IMR-90 (cell line): ENCODE results near the gene PITPNM1. TPM values are rescaled to one million over a fixed set of nuclear protein-coding genes. Genes with fewer than 3 reads are reported as not detected.

Source experiments
- ATAC-seq: fragments of 200-7000 bp; cut with Tn5 transposase; 2 replicates; pipeline ENCODE4 v1.9.1; 2020; ENCODE audit warnings: low read depth, mild to moderate bottlenecking, moderate library complexity
- BruUV-seq: library from RNA; stranded (reverse); fragments of 400-500 nt; replicated peaks from 2 replicates; lab custom pipeline; 2021; lab: Mats Ljungman, UMichigan
- CTCF ChIA-PET: fragments of 300-600 bp; formaldehyde crosslinking; extraction: SDS; loops from one replicate; lab custom pipeline; 2021; ENCODE audit warnings: antibody characterized with exemption; lab: Yijun Ruan, JAX
- POLR2A ChIA-PET: fragments of 300-600 bp; sonication (Branson Sonifier 250); formaldehyde crosslinking; loops from one replicate; lab custom pipeline; 2022; ENCODE audit warnings: antibody characterized with exemption; ENCODE audit not compliant: unreplicated experiment; lab: Charles Lee
- DNase-seq: peaks from one replicate; pipeline ENCODE4 v3.0.0; 2013
- H2AFZ ChIP-seq: replicated peaks from 2 replicates; pipeline ENCODE3; 2013; ENCODE audit warnings: low read length, mild to moderate bottlenecking; ENCODE audit not compliant: poor library complexity
- H2AK5ac ChIP-seq: 2 replicates; pipeline ENCODE4 v1.6.1; 2013; ENCODE audit warnings: low read depth, low read length, inconsistent platforms
- H2AK9ac ChIP-seq: replicated peaks from 2 replicates; pipeline ENCODE3; 2013; ENCODE audit warnings: mild to moderate bottlenecking, low read depth, low read length, moderate library complexity; ENCODE audit not compliant: poor library complexity
- H2BK120ac ChIP-seq: 2 replicates; pipeline ENCODE4 v1.6.1; 2013; ENCODE audit warnings: low read depth, low read length, inconsistent platforms
- H2BK15ac ChIP-seq: 3 replicates; pipeline ENCODE4 v1.6.1; 2013; ENCODE audit warnings: low read depth, low read length, inconsistent platforms
- H2BK20ac ChIP-seq: 2 replicates; pipeline ENCODE4 v1.6.1; 2013; ENCODE audit warnings: low read depth, mild to moderate bottlenecking, inconsistent platforms, low read length, moderate library complexity
- H2BK5ac ChIP-seq: 2 replicates; pipeline ENCODE4 v1.6.1; 2013; ENCODE audit warnings: mild to moderate bottlenecking, low read depth, low read length, inconsistent platforms; ENCODE audit not compliant: poor library complexity, severe bottlenecking
- H3K14ac ChIP-seq: replicated peaks from 2 replicates; pipeline ENCODE4 v1.6.1; 2013; ENCODE audit warnings: low read depth, low read length, inconsistent platforms
- H3K18ac ChIP-seq: 2 replicates; pipeline ENCODE4 v1.6.1; 2013; ENCODE audit warnings: low read depth, low read length, control low read depth
- H3K23ac ChIP-seq: 2 replicates; pipeline ENCODE4 v1.6.1; 2013; ENCODE audit warnings: low read depth, low read length, inconsistent platforms
- H3K27ac ChIP-seq: 2 replicates; pipeline ENCODE4 v1.5.1; 2013; ENCODE audit warnings: mild to moderate bottlenecking, control low read depth, low read length; ENCODE audit not compliant: insufficient read depth
- H3K27me3 ChIP-seq: 2 replicates; pipeline ENCODE4 v1.6.1; 2013; ENCODE audit warnings: low read length; ENCODE audit not compliant: control insufficient read depth, insufficient read depth
- H3K36me3 ChIP-seq: 2 replicates; pipeline ENCODE4 v1.6.1; 2013; ENCODE audit warnings: low read length, mixed read lengths; ENCODE audit not compliant: control insufficient read depth, insufficient read depth
- H3K4ac ChIP-seq: 2 replicates; pipeline ENCODE4 v1.6.1; 2013; ENCODE audit warnings: low read depth, low read length, inconsistent platforms
- H3K4me1 ChIP-seq: 2 replicates; pipeline ENCODE4 v1.6.1; 2013; ENCODE audit warnings: low read length, mixed read lengths; ENCODE audit not compliant: control insufficient read depth, insufficient read depth
- H3K4me2 ChIP-seq: 2 replicates; pipeline ENCODE4 v1.6.1; 2013; ENCODE audit warnings: low read depth, mild to moderate bottlenecking, control low read depth, low read length, moderate library complexity
- H3K4me3 ChIP-seq: 2 replicates; pipeline ENCODE4 v1.5.1; 2013; ENCODE audit warnings: low read depth, mild to moderate bottlenecking, control low read depth, low read length, moderate library complexity; ENCODE audit not compliant: insufficient read depth
- H3K56ac ChIP-seq: 2 replicates; pipeline ENCODE4 v1.6.1; 2013; ENCODE audit warnings: low read length, inconsistent platforms; ENCODE audit not compliant: insufficient read depth; ENCODE audit errors: extremely low read depth
- H3K79me1 ChIP-seq, 2 experiments: 2 replicates each; pipeline ENCODE4 v1.6.1; 2013; ENCODE audit warnings: low read length in 2 of 2, inconsistent platforms in 1 of 2, low read depth in 1 of 2
- H3K9ac ChIP-seq: 2 replicates; pipeline ENCODE4 v1.6.1; 2013; ENCODE audit warnings: low read depth, low read length, control low read depth
- H3K9me1 ChIP-seq: 2 replicates; pipeline ENCODE4 v1.6.1; 2013; ENCODE audit warnings: low read length, inconsistent platforms; ENCODE audit not compliant: insufficient read depth
- H3K9me3 ChIP-seq: 2 replicates; pipeline ENCODE4 v1.6.1; 2013; ENCODE audit warnings: low read length; ENCODE audit not compliant: control insufficient read depth, insufficient read depth
- H4K20me1 ChIP-seq: 2 replicates; pipeline ENCODE4 v1.6.1; 2013; ENCODE audit warnings: low read length, inconsistent platforms; ENCODE audit not compliant: insufficient read depth
- H4K5ac ChIP-seq: 2 replicates; pipeline ENCODE4 v1.6.1; 2013; ENCODE audit warnings: mild to moderate bottlenecking, low read depth, low read length, control low read depth
- H4K8ac ChIP-seq, 2 experiments: 2 replicates each; pipeline ENCODE4 v1.6.1; 2013; ENCODE audit warnings: low read depth in 2 of 2, low read length in 2 of 2, control low read depth in 1 of 2, inconsistent platforms in 1 of 2
- H4K91ac ChIP-seq: 2 replicates; pipeline ENCODE4 v1.6.1; 2013; ENCODE audit warnings: low read depth, low read length, inconsistent platforms; ENCODE audit not compliant: insufficient read depth
- CEBPB ChIP-seq: IDR thresholded peaks from 2 replicates; pipeline ENCODE4 v1.6.1; 2012; ENCODE audit warnings: low read depth, low read length, improper control_type of control experiment
- FOS ChIP-seq: fragments of 150-350 bp; IDR thresholded peaks from 2 replicates; pipeline ENCODE4 v1.6.1; 2016; ENCODE audit warnings: low read depth, low read length
- MAZ ChIP-seq: IDR thresholded peaks from 2 replicates; pipeline ENCODE4 v1.6.1; 2012; ENCODE audit warnings: low read depth, mild to moderate bottlenecking, low read length, improper control_type of control experiment, moderate library complexity, borderline replicate concordance
- MXI1 ChIP-seq: IDR thresholded peaks from 2 replicates; pipeline ENCODE4 v1.6.1; 2012; ENCODE audit warnings: low read depth, mild to moderate bottlenecking, low read length, moderate library complexity, borderline replicate concordance
- NFE2L2 ChIP-seq: fragments of 150-350 bp; IDR thresholded peaks from 2 replicates; pipeline ENCODE4 v1.6.1; 2016; ENCODE audit warnings: low read depth, mild to moderate bottlenecking, low read length
- POLR2A ChIP-seq: IDR thresholded peaks from 2 replicates; pipeline ENCODE4 v1.6.1; 2012; ENCODE audit warnings: mild to moderate bottlenecking, low read depth, low read length
- RCOR1 ChIP-seq: IDR thresholded peaks from 2 replicates; pipeline ENCODE4 v1.6.1; 2012; ENCODE audit warnings: mild to moderate bottlenecking, low read length, improper control_type of control experiment; ENCODE audit not compliant: insufficient replicate concordance
- RFX5 ChIP-seq: IDR thresholded peaks from 2 replicates; pipeline ENCODE4 v1.8.0; 2012; ENCODE audit warnings: low read depth, mild to moderate bottlenecking, low read length, moderate library complexity
- USF2 ChIP-seq: fragments of 150-350 bp; IDR thresholded peaks from 2 replicates; pipeline ENCODE4 v1.6.1; 2017; ENCODE audit warnings: mild to moderate bottlenecking, antibody characterized with exemption, low read length, low read depth
- WGBS, 2 experiments: methylation state at CpG; one replicate each; pipeline versions ENCODE4 v1.1.5 to v1.1.7; 2013; ENCODE audit warnings: missing lambda C conversion rate in 2 of 2; ENCODE audit not compliant: insufficient read length in 1 of 2; ENCODE audit errors: extremely low coverage in 2 of 2; 5-methylcytosine and 5-hydroxymethylcytosine counted together
- dilution Hi-C: fragments of 300-500 bp; cut with HindIII; formaldehyde crosslinking; loops from one replicate; pipeline ENCODE4 v1.14.3; 2018; ENCODE audit warnings: low sequenced_read_pairs; ENCODE audit not compliant: unreplicated experiment
- in situ Hi-C: fragments of 300-500 bp; cut with MboI; formaldehyde crosslinking; loops from 3 replicates; pipeline ENCODE4 v1.14.3; 2019; ENCODE audit warnings: low sequenced_read_pairs, inconsistent platforms, mixed read lengths
- intact Hi-C: fragments of 100-400 bp; cut with micrococcal nuclease; formaldehyde crosslinking; loops from 2 replicates; pipeline ENCODE4 v1.10.0; 2022
- polyA plus RNA-seq, 3 experiments: library from polyadenylated mRNA; depleted of rRNA; stranded (reverse); fragments of >200 nt; gene quantifications; 2 replicates each; pipeline ENCODE4 v1.2.3, GENCODE V29; 2012; ENCODE audit warnings: low replicate concordance in 1 of 3
- total RNA-seq: library from RNA; depleted of rRNA; stranded (reverse); fragments of >200 nt; gene quantifications from 2 replicates; pipeline ENCODE4 v1.2.3, GENCODE V29; 2012

PITPNM1 gene
- total and polyA plus RNA-seq, 2 of the 4 experiments (the other 2 are of a cell fraction): 5.0 to 15.4 TPM

GRCh38 chr11:67464411-67465188, 40.6 kb downstream of the PITPNM1 start:
- Histone ChIP-seq H3K4me1 (peaks cover 9% of the 10 kb centered on the region), H3K27me3 (no peaks in the 10 kb centered on the region; the same call in 1 of the 2 replicates), H2AK5ac (peak overlapping the region; percentile 49), H2BK15ac (no peak overlapping the region), H3K4ac (peak overlapping the region; percentile 84), H3K14ac (peak overlapping the region; percentile 89), H3K23ac (peak overlapping the region; percentile 85; the same call in 1 of the 2 replicates), H4K5ac (peak overlapping the region; percentile 87), H3K27ac (peak overlapping the region; percentile 56), H3K4me3 (peak overlapping the region; percentile 62), H3K9me1 (peaks cover 12% of the 10 kb centered on the region), H2BK120ac (no peak overlapping the region), H2BK5ac (peak overlapping the region; percentile 41), H2AFZ (peak overlapping the region; percentile 97), H4K20me1 (no peaks in the 10 kb centered on the region), H3K56ac (no peak overlapping the region), H4K91ac (peak overlapping the region; percentile 72), H3K9ac (peak overlapping the region; percentile 54), H3K4me2 (peak overlapping the region; percentile 88), H3K18ac (no peak overlapping the region; the same call in 1 of the 2 replicates), H2AK9ac (peak overlapping the region; percentile 95), H2BK20ac (no peak overlapping the region), H4K8ac (peak overlapping the region; percentile 92 to 95), H3K36me3 (peaks cover 2% of the 10 kb centered on the region; the same call in 1 of the 2 replicates), H3K9me3 (no peaks in the 10 kb centered on the region), H3K79me1 (peaks cover 4 to 24% of the 10 kb centered on the region in 2 experiments; a peak in 2 of 4 replicates)
- TF ChIP-seq MXI1 (0 out of 2 replicates have a peak, but pooled peaks have one; percentile 13), CEBPB (no peak), MAZ (peak; percentile 10; the same call in 1 of the 2 replicates), RCOR1 (no peak), FOS (no peak), RFX5 (no peak), USF2 (peak; percentile 81), NFE2L2 (no peak), POLR2A (no peak; the same call in 1 of the 2 replicates)
- intact Hi-C loops (no loop called here), in situ Hi-C loops (no loop called here), dilution Hi-C loops (no loop called here)
- ATAC-seq (peak; percentile 24), DNase-seq (peak; percentile 42)
- no TSS peak for BruUV-seq
- ChIA-PET POLR2A (interaction anchor here (0.5 kb wide), 1 partner anchor 51 kb away, joined by 6 read pairs; no protein-coding TSS in a partner anchor), CTCF (interaction anchor here (0.9 kb wide), 1 partner anchor 113 kb away, joined by 3 read pairs; no protein-coding TSS in a partner anchor)
- 35% methylated on average over 5 of the region's 56 CpGs; no CpG with 5 or more reads in 1 of the 2 experiments for WGBS, 2 experiments
